ENCODE results near the gene ELMO1.

ELMO1 gene

GRCh38 chr7:37448636-37449361 lies at the start of gene ELMO1:
TSS of gene ELMO1 (minus strand) at chr7:37448864. CDS start at chr7:37342690, 106,174 bp downstream.
- Histone ChIP-seq H3K4me1 (peaks cover 8% of the 10 kb centered on the region), H3K9ac (peak within 1 kb of the TSS; percentile 55), H3K27me3 (ENCODE audit: control insufficient read depth, insufficient read depth, low read length) (no peaks in the 10 kb centered on the region), H3K4me3 (ENCODE audit: low read depth, low read length) (peak within 1 kb of the TSS; percentile 59), H3K4me2 (ENCODE audit: low read length) (peak within 1 kb of the TSS; percentile 80), H3K36me3 (ENCODE audit: control insufficient read depth, insufficient read depth, low read length) (no peaks in the 10 kb centered on the region), H3K27ac (peak within 1 kb of the TSS; percentile 81), H3K79me2 (no peaks in the 10 kb centered on the region), H3K9me3 (ENCODE audit: control insufficient read depth, low read length) (no peaks in the 10 kb centered on the region), H2AFZ (peak within 1 kb of the TSS; percentile 100)
- TF ChIP-seq CTCF (IDR thresholded peaks at IDR 0.05), result peak; percentile 49

GRCh38 chr7:37497576-37497975 lies 48.9 kb upstream of the ELMO1 start:
- no peaks in the 10 kb centered on the region for H3K79me2 ChIP-seq
- no peaks in the 10 kb centered on the region for H3K27me3 ChIP-seq (ENCODE audit: control insufficient read depth, insufficient read depth, low read length)
- H3K9ac ChIP-seq, result no peak overlapping the region
- no peaks in the 10 kb centered on the region for H3K36me3 ChIP-seq (ENCODE audit: control insufficient read depth, insufficient read depth, low read length)
- H3K4me2 ChIP-seq (ENCODE audit: low read length), result no peak overlapping the region
- no peaks in the 10 kb centered on the region for H3K4me1 ChIP-seq
- no peaks in the 10 kb centered on the region for H3K9me3 ChIP-seq (ENCODE audit: control insufficient read depth, low read length)
- no peak overlapping the region for H3K4me3 ChIP-seq (ENCODE audit: low read depth, low read length)
- no peak for TF ChIP-seq CTCF (IDR thresholded peaks at IDR 0.05)
- H3K27ac ChIP-seq, result no peak overlapping the region
- no peak overlapping the region for H2AFZ ChIP-seq

- Histone ChIP-seq H3K9me3 (ENCODE audit: control insufficient read depth, low read length) (no peaks in the 10 kb centered on the region), H3K79me2 (no peaks in the 10 kb centered on the region), H3K4me3 (ENCODE audit: low read depth, low read length) (no peak overlapping the region), H2AFZ (no peak overlapping the region), H3K9ac (no peak overlapping the region), H3K27me3 (ENCODE audit: control insufficient read depth, insufficient read depth, low read length) (no peaks in the 10 kb centered on the region), H3K36me3 (ENCODE audit: control insufficient read depth, insufficient read depth, low read length) (no peaks in the 10 kb centered on the region), H3K4me2 (ENCODE audit: low read length) (no peak overlapping the region), H3K4me1 (no peaks in the 10 kb centered on the region), H3K27ac (no peak overlapping the region)
- TF ChIP-seq CTCF (IDR thresholded peaks at IDR 0.05), result peak; percentile 84
Observed at GRCh38 chr7:37495574-37496184, 47.0 kb upstream of the ELMO1 start.

- Histone ChIP-seq H3K27me3 (ENCODE audit: control insufficient read depth, insufficient read depth, low read length) (no peaks in the 10 kb centered on the region), H3K9me3 (ENCODE audit: control insufficient read depth, low read length) (no peaks in the 10 kb centered on the region), H3K27ac (no peak overlapping the region), H3K79me2 (no peaks in the 10 kb centered on the region), H3K9ac (no peak overlapping the region), H2AFZ (no peak overlapping the region), H3K4me3 (ENCODE audit: low read depth, low read length) (no peak overlapping the region), H3K4me1 (no peaks in the 10 kb centered on the region), H3K4me2 (ENCODE audit: low read length) (no peak overlapping the region), H3K36me3 (ENCODE audit: control insufficient read depth, insufficient read depth, low read length) (no peaks in the 10 kb centered on the region)
- TF ChIP-seq CTCF (IDR thresholded peaks at IDR 0.05), result no peak
Observed at GRCh38 chr7:37494926-37495325, 46.3 kb upstream of the ELMO1 start.
